Measurements from ENCODE around the gene MYL4.

DNA sequence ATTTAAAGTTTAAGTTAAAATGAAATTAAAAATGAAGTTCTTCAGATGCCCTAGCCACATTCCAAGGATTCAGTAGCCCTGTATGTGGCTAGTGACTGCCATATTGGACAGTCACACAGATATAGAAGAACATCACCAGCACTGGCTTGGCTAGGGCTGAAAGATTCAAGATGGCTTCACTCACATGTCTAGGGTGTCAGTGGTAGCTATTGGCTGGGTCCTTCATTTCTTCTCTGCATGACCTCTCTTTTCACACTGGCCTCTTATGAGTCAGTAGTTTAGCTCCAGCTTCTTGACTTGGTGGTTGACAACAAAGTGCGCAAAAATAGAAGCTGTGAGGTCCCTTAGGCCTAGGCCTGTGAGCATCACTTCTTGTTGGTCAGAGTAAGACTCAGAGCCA lies 18.4 kb upstream of the MYL4 start:
- TF ChIP-seq, protein P1, sequence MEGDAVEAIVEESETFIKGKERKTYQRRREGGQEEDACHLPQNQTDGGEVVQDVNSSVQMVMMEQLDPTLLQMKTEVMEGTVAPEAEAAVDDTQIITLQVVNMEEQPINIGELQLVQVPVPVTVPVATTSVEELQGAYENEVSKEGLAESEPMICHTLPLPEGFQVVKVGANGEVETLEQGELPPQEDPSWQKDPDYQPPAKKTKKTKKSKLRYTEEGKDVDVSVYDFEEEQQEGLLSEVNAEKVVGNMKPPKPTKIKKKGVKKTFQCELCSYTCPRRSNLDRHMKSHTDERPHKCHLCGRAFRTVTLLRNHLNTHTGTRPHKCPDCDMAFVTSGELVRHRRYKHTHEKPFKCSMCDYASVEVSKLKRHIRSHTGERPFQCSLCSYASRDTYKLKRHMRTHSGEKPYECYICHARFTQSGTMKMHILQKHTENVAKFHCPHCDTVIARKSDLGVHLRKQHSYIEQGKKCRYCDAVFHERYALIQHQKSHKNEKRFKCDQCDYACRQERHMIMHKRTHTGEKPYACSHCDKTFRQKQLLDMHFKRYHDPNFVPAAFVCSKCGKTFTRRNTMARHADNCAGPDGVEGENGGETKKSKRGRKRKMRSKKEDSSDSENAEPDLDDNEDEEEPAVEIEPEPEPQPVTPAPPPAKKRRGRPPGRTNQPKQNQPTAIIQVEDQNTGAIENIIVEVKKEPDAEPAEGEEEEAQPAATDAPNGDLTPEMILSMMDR (IDR thresholded peaks at IDR 0.05; ENCODE audit: insufficient read depth, low read length): no peak
- TF ChIP-seq SPI1 (IDR thresholded peaks at IDR 0.05; ENCODE audit: borderline replicate concordance, low read depth) (no peak), POLR2AphosphoS5 (IDR thresholded peaks at IDR 0.05; ENCODE audit: low read depth) (no peak)
- TF ChIP-seq, protein P2, sequence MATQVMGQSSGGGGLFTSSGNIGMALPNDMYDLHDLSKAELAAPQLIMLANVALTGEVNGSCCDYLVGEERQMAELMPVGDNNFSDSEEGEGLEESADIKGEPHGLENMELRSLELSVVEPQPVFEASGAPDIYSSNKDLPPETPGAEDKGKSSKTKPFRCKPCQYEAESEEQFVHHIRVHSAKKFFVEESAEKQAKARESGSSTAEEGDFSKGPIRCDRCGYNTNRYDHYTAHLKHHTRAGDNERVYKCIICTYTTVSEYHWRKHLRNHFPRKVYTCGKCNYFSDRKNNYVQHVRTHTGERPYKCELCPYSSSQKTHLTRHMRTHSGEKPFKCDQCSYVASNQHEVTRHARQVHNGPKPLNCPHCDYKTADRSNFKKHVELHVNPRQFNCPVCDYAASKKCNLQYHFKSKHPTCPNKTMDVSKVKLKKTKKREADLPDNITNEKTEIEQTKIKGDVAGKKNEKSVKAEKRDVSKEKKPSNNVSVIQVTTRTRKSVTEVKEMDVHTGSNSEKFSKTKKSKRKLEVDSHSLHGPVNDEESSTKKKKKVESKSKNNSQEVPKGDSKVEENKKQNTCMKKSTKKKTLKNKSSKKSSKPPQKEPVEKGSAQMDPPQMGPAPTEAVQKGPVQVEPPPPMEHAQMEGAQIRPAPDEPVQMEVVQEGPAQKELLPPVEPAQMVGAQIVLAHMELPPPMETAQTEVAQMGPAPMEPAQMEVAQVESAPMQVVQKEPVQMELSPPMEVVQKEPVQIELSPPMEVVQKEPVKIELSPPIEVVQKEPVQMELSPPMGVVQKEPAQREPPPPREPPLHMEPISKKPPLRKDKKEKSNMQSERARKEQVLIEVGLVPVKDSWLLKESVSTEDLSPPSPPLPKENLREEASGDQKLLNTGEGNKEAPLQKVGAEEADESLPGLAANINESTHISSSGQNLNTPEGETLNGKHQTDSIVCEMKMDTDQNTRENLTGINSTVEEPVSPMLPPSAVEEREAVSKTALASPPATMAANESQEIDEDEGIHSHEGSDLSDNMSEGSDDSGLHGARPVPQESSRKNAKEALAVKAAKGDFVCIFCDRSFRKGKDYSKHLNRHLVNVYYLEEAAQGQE (IDR thresholded peaks at IDR 0.05; ENCODE audit: insufficient replicate concordance, low read depth): no peak

All from HL-60 (cell line).